Measurements from ENCODE around the gene MAN1A2. TPM values are rescaled to one million over a fixed set of nuclear protein-coding genes. Genes with fewer than 3 reads are reported as not detected.
A peak's percentile ranks its signal among the peaks of the same experiment; 100 is the strongest.

Gene MAN1A2
- total and polyA plus RNA-seq, 5 donors from 2014 or later = 27.2 to 113 (median 43.8) TPM

GRCh38 chr1:117389779-117390178 lies 22.5 kb downstream of the MAN1A2 start:
- Histone ChIP-seq H3K9me3 (ENCODE audit: control insufficient read depth in 2 of 2, low read length in 2 of 2) (no peaks in the 10 kb centered on the region), H3K27me3 (ENCODE audit: control insufficient read depth, insufficient read depth, low read length) (no peaks in the 10 kb centered on the region), H3K4me1 (ENCODE audit: control insufficient read depth, insufficient read depth, low read length, poor library complexity, severe bottlenecking) (peaks cover 56% of the 10 kb centered on the region), H3K27ac (ENCODE audit: insufficient read depth, low read length, poor library complexity, severe bottlenecking) (no peak overlapping the region), H3K36me3 (ENCODE audit: control insufficient read depth, insufficient read depth, low read length) (no peaks in the 10 kb centered on the region), H3K4me3 (ENCODE audit: low read depth, low read length) (peak overlapping the region; percentile 4)
- ATAC-seq (ENCODE audit: low read depth in 2 of 2) (no peak), DNase-seq (no peak)
- Mint-ChIP-seq H3K4me3 (peak overlapping the region in 3 of 4 donors; percentile 17 to 46 (median 34)), H3K9me3 (peaks cover 0 to 3% (median 0%) of the 10 kb centered on the region in 7 donors), H3K27ac (no peak overlapping the region), H3K36me3 (peaks cover 4% of the 10 kb centered on the region), H3K4me1 (peaks cover 67 to 96% (median 84%) of the 10 kb centered on the region in 4 donors), H3K27me3 (no peaks in the 10 kb centered on the region)

- Histone ChIP-seq H3K36me3 (ENCODE audit: control insufficient read depth, insufficient read depth, low read length) (no peaks in the 10 kb centered on the region), H3K27me3 (ENCODE audit: control insufficient read depth, insufficient read depth, low read length) (no peaks in the 10 kb centered on the region), H3K4me3 (ENCODE audit: low read depth, low read length) (no peak overlapping the region), H3K9me3 (ENCODE audit: control insufficient read depth in 2 of 2, low read length in 2 of 2) (no peaks in the 10 kb centered on the region), H3K27ac (ENCODE audit: insufficient read depth, low read length, poor library complexity, severe bottlenecking) (no peak overlapping the region), H3K4me1 (ENCODE audit: control insufficient read depth, insufficient read depth, low read length, poor library complexity, severe bottlenecking) (peaks cover 36% of the 10 kb centered on the region)
- Mint-ChIP-seq H3K4me3 (no peak overlapping the region), H3K4me1 (peaks cover 69 to 90% (median 76%) of the 10 kb centered on the region in 4 donors), H3K27me3 (no peaks in the 10 kb centered on the region), H3K9me3 (peaks cover 0 to 3% (median 0%) of the 10 kb centered on the region in 7 donors), H3K27ac (no peak overlapping the region), H3K36me3 (peaks cover 4% of the 10 kb centered on the region)
- no peak for ATAC-seq (ENCODE audit: low read depth in 2 of 2)
- no peak for DNase-seq
These were observed 25.5 kb downstream of the MAN1A2 start for GRCh38 chr1:117392771-117393170.

GRCh38 chr1:117396074-117396473 lies 28.8 kb downstream of the MAN1A2 start:
- H3K4me1 Mint-ChIP-seq = peaks cover 66 to 87% (median 76%) of the 10 kb centered on the region in 4 donors
- H3K27me3 Mint-ChIP-seq = no peaks in the 10 kb centered on the region
- DNase-seq (no peak), ATAC-seq (ENCODE audit: low read depth in 2 of 2) (no peak)
- peaks cover 11% of the 10 kb centered on the region for H3K36me3 Mint-ChIP-seq
- H3K4me3 ChIP-seq (ENCODE audit: low read depth, low read length) = no peak overlapping the region
- no peak overlapping the region for H3K4me3 Mint-ChIP-seq
- H3K27ac Mint-ChIP-seq = no peak overlapping the region
- H3K36me3 ChIP-seq (ENCODE audit: control insufficient read depth, insufficient read depth, low read length) = no peaks in the 10 kb centered on the region
- H3K27ac ChIP-seq (ENCODE audit: insufficient read depth, low read length, poor library complexity, severe bottlenecking) = no peak overlapping the region
- no peaks in the 10 kb centered on the region for H3K9me3 ChIP-seq (ENCODE audit: control insufficient read depth in 2 of 2, low read length in 2 of 2)
- peaks cover 0 to 5% (median 2%) of the 10 kb centered on the region in 7 donors for H3K9me3 Mint-ChIP-seq
- H3K27me3 ChIP-seq (ENCODE audit: control insufficient read depth, insufficient read depth, low read length) = no peaks in the 10 kb centered on the region
- peaks cover 6% of the 10 kb centered on the region for H3K4me1 ChIP-seq (ENCODE audit: control insufficient read depth, insufficient read depth, low read length, poor library complexity, severe bottlenecking)

DNA sequence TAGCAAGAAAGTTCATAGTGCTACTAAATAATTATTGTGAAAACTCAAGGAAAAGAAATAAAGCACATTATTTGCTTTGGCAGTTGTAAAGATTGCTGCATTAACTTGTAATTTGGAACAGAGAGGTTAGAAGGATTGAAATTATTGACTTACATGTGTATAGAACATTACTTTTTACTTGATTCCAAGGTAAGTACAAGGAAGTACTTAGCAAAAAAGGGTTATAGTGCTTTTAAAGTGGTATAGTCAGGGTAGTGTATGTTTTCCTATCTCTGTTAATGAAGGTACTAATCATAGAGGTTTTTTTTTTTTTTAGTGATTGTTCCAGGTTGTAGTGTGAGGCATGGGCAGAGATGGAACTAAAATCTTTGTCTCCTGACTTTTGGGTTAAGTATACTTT lies 29.4 kb downstream of the MAN1A2 start:
- Mint-ChIP-seq H3K36me3 (peaks cover 17% of the 10 kb centered on the region), H3K4me3 (peak overlapping the region in 2 of 4 donors; percentile 17 to 32), H3K27ac (peak overlapping the region in 1 of 3 donors; percentile 49), H3K27me3 (no peaks in the 10 kb centered on the region), H3K4me1 (peaks cover 66 to 89% (median 77%) of the 10 kb centered on the region in 4 donors), H3K9me3 (peaks cover 0 to 5% (median 2%) of the 10 kb centered on the region in 7 donors)
- no peaks in the 10 kb centered on the region for H3K9me3 ChIP-seq (ENCODE audit: control insufficient read depth in 2 of 2, low read length in 2 of 2)
- H3K4me3 ChIP-seq (ENCODE audit: low read depth, low read length) = no peak overlapping the region
- no peaks in the 10 kb centered on the region for H3K36me3 ChIP-seq (ENCODE audit: control insufficient read depth, insufficient read depth, low read length)
- peaks cover 12% of the 10 kb centered on the region for H3K4me1 ChIP-seq (ENCODE audit: control insufficient read depth, insufficient read depth, low read length, poor library complexity, severe bottlenecking)
- DNase-seq (no peak), ATAC-seq (ENCODE audit: low read depth in 2 of 2) (no peak)
- H3K27ac ChIP-seq (ENCODE audit: insufficient read depth, low read length, poor library complexity, severe bottlenecking) = no peak overlapping the region
- no peaks in the 10 kb centered on the region for H3K27me3 ChIP-seq (ENCODE audit: control insufficient read depth, insufficient read depth, low read length)

DNA sequence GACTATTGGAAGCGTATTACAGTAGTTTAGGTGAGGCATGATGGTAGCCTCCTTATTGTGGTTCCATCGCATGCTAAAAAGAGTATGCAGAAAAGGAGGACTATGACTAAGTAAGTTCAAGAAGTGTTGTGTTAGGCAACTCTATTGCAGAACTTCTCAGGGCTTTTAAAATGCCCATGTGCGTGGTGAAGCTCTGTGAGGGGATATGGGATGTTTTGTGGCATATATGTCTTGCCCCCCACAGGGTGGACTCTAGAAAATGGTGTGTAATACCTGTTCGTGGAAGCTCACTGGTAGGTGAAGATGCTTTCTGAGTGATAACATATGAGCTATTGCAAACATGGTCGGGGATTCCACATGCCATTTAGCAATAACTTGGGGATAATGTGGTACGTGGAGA lies 31.7 kb downstream of the MAN1A2 start:
- H3K4me3 ChIP-seq (ENCODE audit: low read depth, low read length) = no peak overlapping the region

GRCh38 chr1:117401761-117402160 lies 34.5 kb downstream of the MAN1A2 start:
- H3K4me3 Mint-ChIP-seq = peak overlapping the region in 1 of 4 donors; percentile 3
- Histone ChIP-seq H3K27ac (ENCODE audit: insufficient read depth, low read length, poor library complexity, severe bottlenecking) (no peak overlapping the region), H3K4me1 (ENCODE audit: control insufficient read depth, insufficient read depth, low read length, poor library complexity, severe bottlenecking) (peaks cover 9% of the 10 kb centered on the region), H3K4me3 (ENCODE audit: low read depth, low read length) (peak overlapping the region; percentile 33), H3K27me3 (ENCODE audit: control insufficient read depth, insufficient read depth, low read length) (no peaks in the 10 kb centered on the region), H3K36me3 (ENCODE audit: control insufficient read depth, insufficient read depth, low read length) (peaks cover 29% of the 10 kb centered on the region), H3K9me3 (ENCODE audit: control insufficient read depth in 2 of 2, low read length in 2 of 2) (peaks cover 0 to 8% of the 10 kb centered on the region in 2 experiments)
- H3K36me3 Mint-ChIP-seq = peaks cover 48% of the 10 kb centered on the region
- H3K4me1 Mint-ChIP-seq = peaks cover 38 to 52% (median 46%) of the 10 kb centered on the region in 4 donors
- DNase-seq = no peak
- H3K27ac Mint-ChIP-seq = no peak overlapping the region
- no peak for ATAC-seq (ENCODE audit: low read depth in 2 of 2)
- H3K27me3 Mint-ChIP-seq = no peaks in the 10 kb centered on the region
- peaks cover 2 to 7% (median 5%) of the 10 kb centered on the region in 7 donors for H3K9me3 Mint-ChIP-seq

More for the DNA sequence above, 31.7 kb downstream of the MAN1A2 start:
- H3K36me3 ChIP-seq (ENCODE audit: control insufficient read depth, insufficient read depth, low read length) = peaks cover 20% of the 10 kb centered on the region
- peaks cover 15% of the 10 kb centered on the region for H3K4me1 ChIP-seq (ENCODE audit: control insufficient read depth, insufficient read depth, low read length, poor library complexity, severe bottlenecking)
- H3K4me3 Mint-ChIP-seq = peak overlapping the region in 1 of 4 donors; percentile 53
- no peak for ATAC-seq (ENCODE audit: low read depth in 2 of 2)
- H3K9me3 Mint-ChIP-seq = peaks cover 2 to 7% (median 5%) of the 10 kb centered on the region in 7 donors
- DNase-seq = no peak
- peaks cover 33% of the 10 kb centered on the region for H3K36me3 Mint-ChIP-seq
- H3K27ac ChIP-seq (ENCODE audit: insufficient read depth, low read length, poor library complexity, severe bottlenecking) = no peak overlapping the region
- no peaks in the 10 kb centered on the region for H3K27me3 Mint-ChIP-seq
- H3K27ac Mint-ChIP-seq = no peak overlapping the region
- no peaks in the 10 kb centered on the region for H3K27me3 ChIP-seq (ENCODE audit: control insufficient read depth, insufficient read depth, low read length)
- H3K9me3 ChIP-seq (ENCODE audit: control insufficient read depth in 2 of 2, low read length in 2 of 2) = peaks cover 0 to 8% of the 10 kb centered on the region in 2 experiments
- peaks cover 52 to 71% (median 65%) of the 10 kb centered on the region in 4 donors for H3K4me1 Mint-ChIP-seq

- Mint-ChIP-seq H3K4me3 (no peak overlapping the region), H3K27ac (no peak overlapping the region), H3K4me1 (peaks cover 36 to 48% (median 43%) of the 10 kb centered on the region in 4 donors), H3K27me3 (no peaks in the 10 kb centered on the region), H3K36me3 (peaks cover 53% of the 10 kb centered on the region), H3K9me3 (peaks cover 2 to 7% (median 5%) of the 10 kb centered on the region in 7 donors)
- no peaks in the 10 kb centered on the region for H3K27me3 ChIP-seq (ENCODE audit: control insufficient read depth, insufficient read depth, low read length)
- H3K4me3 ChIP-seq (ENCODE audit: low read depth, low read length) = no peak overlapping the region
- peaks cover 0 to 8% of the 10 kb centered on the region in 2 experiments for H3K9me3 ChIP-seq (ENCODE audit: control insufficient read depth in 2 of 2, low read length in 2 of 2)
- peaks cover 32% of the 10 kb centered on the region for H3K36me3 ChIP-seq (ENCODE audit: control insufficient read depth, insufficient read depth, low read length)
- H3K4me1 ChIP-seq (ENCODE audit: control insufficient read depth, insufficient read depth, low read length, poor library complexity, severe bottlenecking) = peaks cover 9% of the 10 kb centered on the region
- no peak for DNase-seq
- H3K27ac ChIP-seq (ENCODE audit: insufficient read depth, low read length, poor library complexity, severe bottlenecking) = no peak overlapping the region
- ATAC-seq (ENCODE audit: low read depth in 2 of 2) = no peak
These were observed 36.3 kb downstream of the MAN1A2 start for GRCh38 chr1:117403597-117403996.

DNA sequence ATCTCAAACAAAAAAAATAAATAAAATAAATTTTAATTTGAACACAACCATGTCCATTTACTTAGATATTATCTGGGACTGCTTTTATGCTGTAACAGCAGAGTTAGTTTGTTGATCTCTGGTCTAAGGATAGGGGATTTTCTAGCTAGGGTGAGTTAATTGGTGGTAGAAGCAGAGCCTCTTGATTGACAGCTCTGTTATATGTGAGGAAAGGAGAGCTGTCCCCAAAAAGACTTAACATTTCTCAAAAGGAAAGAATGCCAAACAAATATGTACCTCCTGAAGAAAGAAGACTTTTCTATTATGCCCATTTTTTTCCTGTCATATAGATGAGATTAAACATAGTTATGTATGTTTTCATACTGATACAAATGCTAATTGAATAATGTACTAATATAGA lies 37.8 kb downstream of the MAN1A2 start:
- Histone ChIP-seq H3K9me3 (ENCODE audit: control insufficient read depth in 2 of 2, low read length in 2 of 2) (peaks cover 0 to 8% of the 10 kb centered on the region in 2 experiments), H3K4me3 (ENCODE audit: low read depth, low read length) (no peak overlapping the region), H3K27me3 (ENCODE audit: control insufficient read depth, insufficient read depth, low read length) (no peaks in the 10 kb centered on the region), H3K36me3 (ENCODE audit: control insufficient read depth, insufficient read depth, low read length) (peaks cover 38% of the 10 kb centered on the region), H3K4me1 (ENCODE audit: control insufficient read depth, insufficient read depth, low read length, poor library complexity, severe bottlenecking) (peaks cover 9% of the 10 kb centered on the region), H3K27ac (ENCODE audit: insufficient read depth, low read length, poor library complexity, severe bottlenecking) (no peak overlapping the region)
- ATAC-seq (ENCODE audit: low read depth in 2 of 2) (no peak), DNase-seq (no peak)
- Mint-ChIP-seq H3K36me3 (peaks cover 59% of the 10 kb centered on the region), H3K9me3 (peaks cover 2 to 5% (median 4%) of the 10 kb centered on the region in 7 donors), H3K4me3 (no peak overlapping the region), H3K4me1 (peaks cover 33 to 46% (median 36%) of the 10 kb centered on the region in 4 donors), H3K27ac (peak overlapping the region in 1 of 3 donors; percentile 48), H3K27me3 (no peaks in the 10 kb centered on the region)

Data from CD4-positive, CD25-positive, alpha-beta regulatory T cell (primary cell).